PC-3 (cell line): ENCODE measurements around the gene TUBAL3.

Source experiments
- EZH2 ChIP-seq: fragments of 300-600 bp; sonication (generic); IDR thresholded peaks from one replicate; pipeline ENCODE4 v1.6.1; 2017; ENCODE audit warnings: antibody characterized with exemption, mild to moderate bottlenecking, low read length; ENCODE audit not compliant: unreplicated experiment
- EZH2phosphoT487 ChIP-seq: fragments of 300-600 bp; sonication (generic); IDR thresholded peaks from 2 replicates; pipeline ENCODE4 v1.6.1; 2018; ENCODE audit warnings: mild to moderate bottlenecking, antibody characterized with exemption, low read length, borderline replicate concordance
- TF ChIP-seq, protein P1 (sequence below): fragments of 300-600 bp; sonication (generic); conservative IDR thresholded peaks from 2 replicates; pipeline ENCODE4 v1.5.1; 2017; ENCODE audit warnings: antibody characterized with exemption, low read depth, mild to moderate bottlenecking, low read length

DNA sequence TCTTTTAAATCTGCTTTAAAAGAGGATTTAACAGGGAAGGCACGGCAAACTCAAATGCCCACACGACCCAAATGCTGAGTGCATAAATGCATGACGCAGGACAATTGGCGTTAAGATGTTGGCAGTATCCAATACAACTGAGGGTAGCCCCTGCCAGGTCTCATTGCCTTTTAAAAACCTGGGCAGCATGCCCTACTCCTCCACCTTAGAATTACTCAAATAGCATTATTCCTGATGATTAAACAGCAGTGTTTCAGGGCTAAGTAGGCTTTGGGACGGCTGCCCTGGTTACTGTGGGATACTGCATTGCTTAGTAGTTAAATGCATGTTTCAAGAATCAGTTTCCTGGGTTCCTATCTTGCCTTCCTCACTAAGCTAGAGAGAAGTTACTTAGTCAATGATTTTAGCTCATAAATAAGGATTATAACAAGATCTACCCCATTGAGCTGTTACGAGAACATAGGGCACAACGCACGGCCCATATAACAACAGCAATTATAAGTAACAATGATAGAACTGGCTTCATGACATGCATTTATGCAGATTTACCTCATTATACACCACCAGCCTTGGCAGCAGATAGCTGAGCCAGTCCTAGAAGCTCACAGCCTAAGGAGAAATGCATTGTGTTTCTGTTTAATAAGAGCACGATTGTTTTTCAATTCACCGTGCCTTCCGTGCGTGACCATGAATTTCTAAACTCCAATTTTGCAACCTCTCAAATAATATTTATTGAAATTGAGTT, 7.9 kb downstream of the TUBAL3 start:
- TF ChIP-seq, protein P1, sequence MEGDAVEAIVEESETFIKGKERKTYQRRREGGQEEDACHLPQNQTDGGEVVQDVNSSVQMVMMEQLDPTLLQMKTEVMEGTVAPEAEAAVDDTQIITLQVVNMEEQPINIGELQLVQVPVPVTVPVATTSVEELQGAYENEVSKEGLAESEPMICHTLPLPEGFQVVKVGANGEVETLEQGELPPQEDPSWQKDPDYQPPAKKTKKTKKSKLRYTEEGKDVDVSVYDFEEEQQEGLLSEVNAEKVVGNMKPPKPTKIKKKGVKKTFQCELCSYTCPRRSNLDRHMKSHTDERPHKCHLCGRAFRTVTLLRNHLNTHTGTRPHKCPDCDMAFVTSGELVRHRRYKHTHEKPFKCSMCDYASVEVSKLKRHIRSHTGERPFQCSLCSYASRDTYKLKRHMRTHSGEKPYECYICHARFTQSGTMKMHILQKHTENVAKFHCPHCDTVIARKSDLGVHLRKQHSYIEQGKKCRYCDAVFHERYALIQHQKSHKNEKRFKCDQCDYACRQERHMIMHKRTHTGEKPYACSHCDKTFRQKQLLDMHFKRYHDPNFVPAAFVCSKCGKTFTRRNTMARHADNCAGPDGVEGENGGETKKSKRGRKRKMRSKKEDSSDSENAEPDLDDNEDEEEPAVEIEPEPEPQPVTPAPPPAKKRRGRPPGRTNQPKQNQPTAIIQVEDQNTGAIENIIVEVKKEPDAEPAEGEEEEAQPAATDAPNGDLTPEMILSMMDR: no peak
- no peak for TF ChIP-seq EZH2
- TF ChIP-seq EZH2phosphoT487: no peak
